ENCODE results near the gene MCCC2.

GRCh38 chr5:71633255-71634155 lies 46.4 kb downstream of the MCCC2 start:
- TF ChIP-seq CTCF (optimal IDR thresholded peaks at IDR 0.05 in 1 of 3, IDR thresholded peaks at IDR 0.05 in 1 of 3, conservative IDR thresholded peaks at IDR 0.05 in 1 of 3; ENCODE audit: extremely low read depth in 1 of 3, insufficient read depth in 2 of 3, low read length in 3 of 3), result no peak
- TF ChIP-seq EZH2 (IDR thresholded peaks at IDR 0.05; ENCODE audit: low read length), result no peak
